Liver (tissue), 3 donors: Measurements from ENCODE around the gene CCDC93.

Source experiments
- CTCF ChIP-seq: fragments of 150-350 bp; IDR thresholded peaks from 2 replicates; pipeline ENCODE4 v1.5.1; 2017; ENCODE audit warnings: improper control_type of control experiment, low read depth, low read length; ENCODE audit not compliant: missing input control
- EGR1 ChIP-seq, 2 donors: IDR thresholded peaks; 2 replicates each; pipeline ENCODE4 v1.6.1; 2016 to 2018; ENCODE audit warnings: antibody characterized with exemption in 2 of 2, low read depth in 2 of 2
- FOXA1 ChIP-seq: IDR thresholded peaks from 2 replicates; pipeline ENCODE4 v1.6.1; 2016; ENCODE audit warnings: antibody characterized with exemption
- MAX ChIP-seq: IDR thresholded peaks from 2 replicates; pipeline ENCODE4 v1.6.1; 2016; ENCODE audit warnings: antibody characterized with exemption
- REST ChIP-seq: IDR thresholded peaks from 2 replicates; pipeline ENCODE4 v1.6.1; 2016; ENCODE audit warnings: antibody characterized with exemption, mild to moderate bottlenecking
- ZBTB33 ChIP-seq: IDR thresholded peaks from 2 replicates; pipeline ENCODE4 v1.6.1; 2016; ENCODE audit warnings: antibody characterized with exemption
- donor health status: healthy.
- donor health status: healthy.

- TF ChIP-seq MAX = no peak
- no peak for TF ChIP-seq CTCF
- TF ChIP-seq REST = no peak
- TF ChIP-seq EGR1 (IDR thresholded peaks at IDR 0.05; ENCODE audit: low read depth in 2 of 2) = no peak
- TF ChIP-seq ZBTB33 = no peak
- no peak for TF ChIP-seq FOXA1
These were observed 37.3 kb downstream of the CCDC93 start for GRCh38 chr2:117976581-117976980.
